HepG2 (cell line): ENCODE data around the gene PRKCZ. TPM values are rescaled to one million over a fixed set of nuclear protein-coding genes. Genes with fewer than 3 reads are reported as not detected.
A peak's percentile ranks its signal among the peaks of the same experiment; 100 is the strongest.

ENCODE experiments used
- CTCF ChIP-seq: sonication (generic); formaldehyde crosslinking; IDR thresholded peaks from 2 replicates; pipeline ENCODE4 v1.5.0; 2020; ENCODE audit warnings: mild to moderate bottlenecking, missing genetic modification reagents, moderate library complexity
- FLYWCH1 ChIP-seq: sonication (generic); formaldehyde crosslinking; IDR thresholded peaks from 2 replicates; pipeline ENCODE4 v1.8.1; 2023; ENCODE audit warnings: mild to moderate bottlenecking, missing genetic modification reagents
- GTF2F1 ChIP-seq: fragments of 150-350 bp; IDR thresholded peaks from 2 replicates; pipeline ENCODE4 v1.6.1; 2014; ENCODE audit warnings: low read length
- MED1 ChIP-seq: sonication (generic); formaldehyde crosslinking; IDR thresholded peaks from 2 replicates; pipeline ENCODE4 v1.4.0; 2020; ENCODE audit warnings: missing genetic modification reagents
- NR3C1 ChIP-seq: sonication (generic); formaldehyde crosslinking; IDR thresholded peaks from 2 replicates; pipeline ENCODE4 v1.4.0; 2020; ENCODE audit warnings: missing genetic modification reagents
- SATB2 ChIP-seq: sonication (generic); formaldehyde crosslinking; IDR thresholded peaks from 2 replicates; pipeline ENCODE4 v1.5.0; 2020; ENCODE audit warnings: missing genetic modification reagents
- SP4 ChIP-seq: sonication (generic); formaldehyde crosslinking; IDR thresholded peaks from 2 replicates; pipeline ENCODE4 v1.8.1; 2023; ENCODE audit warnings: mild to moderate bottlenecking, missing genetic modification reagents
- ZBTB1 ChIP-seq: sonication (generic); formaldehyde crosslinking; IDR thresholded peaks from 2 replicates; pipeline ENCODE4 v1.4.0; 2020; ENCODE audit warnings: missing genetic modification reagents, borderline replicate concordance
- ZBTB21 ChIP-seq: sonication (generic); formaldehyde crosslinking; IDR thresholded peaks from 2 replicates; pipeline ENCODE4 v1.4.0; 2020; ENCODE audit warnings: missing genetic modification reagents
- polyA plus RNA-seq, 8 experiments: library from polyadenylated mRNA; depleted of rRNA in 3 of 8; stranded (reverse) in 7 of 8; unstranded in 1 of 8; fragments of >200 nt; fragmentation: Illumina TruSeq in 4 of 8; extraction: Trizol in 4 of 8; gene quantifications; 2 replicates each; pipeline versions ENCODE4 v1.2.1 to v1.2.3, GENCODE V29; 2011 to 2016; ENCODE audit warnings: low read depth in 4 of 8, missing spikeins in 1 of 8, mixed read lengths in 1 of 8; ENCODE audit not compliant: insufficient read depth in 1 of 8
- total RNA-seq, 5 experiments: library from RNA; depleted of rRNA; stranded (reverse); fragments of >200 nt; fragmentation: Illumina TruSeq; extraction: Trizol; gene quantifications; 2 replicates each; pipeline ENCODE4 v1.2.3, GENCODE V29; 2016; ENCODE audit warnings: low read depth in 1 of 5
- TF ChIP-seq, protein P1 (sequence below), 2 experiments: fragments of 450-650 bp in 1 of 2; sonication (generic) in 1 of 2; formaldehyde crosslinking in 1 of 2; IDR thresholded peaks; 2 replicates each; pipeline versions ENCODE4 v1.6.1 to v1.8.0; 2016 to 2022; ENCODE audit warnings: antibody characterized with exemption in 1 of 2, mild to moderate bottlenecking in 1 of 2, missing genetic modification reagents in 1 of 2
- TF ChIP-seq, protein P2 (sequence below): sonication (generic); formaldehyde crosslinking; IDR thresholded peaks from 2 replicates; pipeline ENCODE4 v1.8.0; 2022; ENCODE audit warnings: mild to moderate bottlenecking, missing genetic modification reagents, borderline replicate concordance
- TF ChIP-seq, protein P3 (sequence below): sonication (generic); formaldehyde crosslinking; IDR thresholded peaks from 2 replicates; pipeline ENCODE4 v1.5.1; 2020; ENCODE audit warnings: mild to moderate bottlenecking, missing genetic modification reagents, moderate library complexity

Gene PRKCZ
- total and polyA plus RNA-seq, 2 of the 13 experiments (the other 11 are each of a cell fraction or from before 2014, with no cell fraction given) = 34.7 to 85.2 TPM

DNA sequence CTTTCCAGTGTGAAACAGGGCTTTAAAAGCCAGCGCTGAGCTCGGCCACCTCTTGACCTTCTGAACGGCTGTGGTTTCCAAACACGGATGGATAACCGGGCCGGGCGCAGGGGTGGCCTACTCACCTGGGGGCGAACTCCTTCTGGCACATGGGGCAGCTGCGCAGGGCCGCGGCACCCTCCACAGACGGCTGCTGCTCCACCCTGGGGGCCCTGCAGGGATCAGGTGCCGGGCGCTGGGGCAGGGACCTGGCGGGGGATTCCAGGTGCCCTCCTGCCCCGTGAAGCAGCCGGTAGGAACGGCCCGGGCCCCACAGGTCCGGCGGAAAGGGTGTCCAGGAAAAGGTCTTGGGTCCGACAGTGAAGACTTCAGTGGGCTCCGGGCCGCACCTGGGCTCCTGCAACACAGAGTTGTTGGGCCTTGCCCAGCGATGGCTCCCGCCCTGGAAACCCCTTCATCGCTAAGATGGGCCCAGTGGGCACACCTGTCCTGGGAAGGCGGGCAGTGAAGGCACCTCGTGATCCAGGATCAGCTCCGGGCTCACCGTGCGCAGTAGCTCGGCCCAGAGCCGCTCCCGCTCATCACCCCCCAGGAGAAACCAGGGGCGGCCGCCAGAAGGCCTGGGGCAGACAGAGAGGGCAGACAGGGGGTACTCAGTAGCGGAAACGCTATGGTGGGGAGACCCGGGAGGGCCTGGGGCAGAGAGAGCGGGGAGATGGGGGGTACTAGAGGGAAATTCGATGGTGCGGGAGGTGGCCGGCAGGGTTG, 143.5 kb downstream of the PRKCZ start (continued):
- TF ChIP-seq, protein P1, sequence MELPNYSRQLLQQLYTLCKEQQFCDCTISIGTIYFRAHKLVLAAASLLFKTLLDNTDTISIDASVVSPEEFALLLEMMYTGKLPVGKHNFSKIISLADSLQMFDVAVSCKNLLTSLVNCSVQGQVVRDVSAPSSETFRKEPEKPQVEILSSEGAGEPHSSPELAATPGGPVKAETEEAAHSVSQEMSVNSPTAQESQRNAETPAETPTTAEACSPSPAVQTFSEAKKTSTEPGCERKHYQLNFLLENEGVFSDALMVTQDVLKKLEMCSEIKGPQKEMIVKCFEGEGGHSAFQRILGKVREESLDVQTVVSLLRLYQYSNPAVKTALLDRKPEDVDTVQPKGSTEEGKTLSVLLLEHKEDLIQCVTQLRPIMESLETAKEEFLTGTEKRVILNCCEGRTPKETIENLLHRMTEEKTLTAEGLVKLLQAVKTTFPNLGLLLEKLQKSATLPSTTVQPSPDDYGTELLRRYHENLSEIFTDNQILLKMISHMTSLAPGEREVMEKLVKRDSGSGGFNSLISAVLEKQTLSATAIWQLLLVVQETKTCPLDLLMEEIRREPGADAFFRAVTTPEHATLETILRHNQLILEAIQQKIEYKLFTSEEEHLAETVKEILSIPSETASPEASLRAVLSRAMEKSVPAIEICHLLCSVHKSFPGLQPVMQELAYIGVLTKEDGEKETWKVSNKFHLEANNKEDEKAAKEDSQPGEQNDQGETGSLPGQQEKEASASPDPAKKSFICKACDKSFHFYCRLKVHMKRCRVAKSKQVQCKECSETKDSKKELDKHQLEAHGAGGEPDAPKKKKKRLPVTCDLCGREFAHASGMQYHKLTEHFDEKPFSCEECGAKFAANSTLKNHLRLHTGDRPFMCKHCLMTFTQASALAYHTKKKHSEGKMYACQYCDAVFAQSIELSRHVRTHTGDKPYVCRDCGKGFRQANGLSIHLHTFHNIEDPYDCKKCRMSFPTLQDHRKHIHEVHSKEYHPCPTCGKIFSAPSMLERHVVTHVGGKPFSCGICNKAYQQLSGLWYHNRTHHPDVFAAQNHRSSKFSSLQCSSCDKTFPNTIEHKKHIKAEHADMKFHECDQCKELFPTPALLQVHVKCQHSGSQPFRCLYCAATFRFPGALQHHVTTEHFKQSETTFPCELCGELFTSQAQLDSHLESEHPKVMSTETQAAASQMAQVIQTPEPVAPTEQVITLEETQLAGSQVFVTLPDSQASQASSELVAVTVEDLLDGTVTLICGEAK (IDR thresholded peaks at IDR 0.05) = no peak
- TF ChIP-seq, protein P1 (CRISPR knock-in tag; IDR thresholded peaks at IDR 0.05) = peak; percentile 55; the same call in 1 of the 2 replicates
- no peak for TF ChIP-seq SP4 (CRISPR knock-in tag)
- no peak for TF ChIP-seq CTCF
- TF ChIP-seq, protein P2, sequence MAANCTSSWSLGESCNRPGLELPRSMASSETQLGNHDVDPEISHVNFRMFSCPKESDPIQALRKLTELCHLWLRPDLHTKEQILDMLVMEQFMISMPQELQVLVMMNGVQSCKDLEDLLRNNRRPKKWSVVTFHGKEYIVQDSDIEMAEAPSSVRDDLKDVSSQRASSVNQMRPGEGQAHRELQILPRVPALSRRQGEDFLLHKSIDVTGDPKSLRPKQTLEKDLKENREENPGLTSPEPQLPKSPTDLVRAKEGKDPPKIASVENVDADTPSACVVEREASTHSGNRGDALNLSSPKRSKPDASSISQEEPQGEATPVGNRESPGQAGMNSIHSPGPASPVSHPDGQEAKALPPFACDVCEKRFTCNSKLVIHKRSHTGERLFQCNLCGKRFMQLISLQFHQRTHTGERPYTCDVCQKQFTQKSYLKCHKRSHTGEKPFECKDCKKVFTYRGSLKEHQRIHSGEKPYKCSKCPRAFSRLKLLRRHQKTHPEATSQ (CRISPR knock-in tag) = no peak
- TF ChIP-seq GTF2F1 = no peak
- no peak for TF ChIP-seq ZBTB1 (CRISPR knock-in tag)
- TF ChIP-seq ZBTB21 = no peak
- no peak for TF ChIP-seq MED1 (CRISPR knock-in tag)
- TF ChIP-seq FLYWCH1 (CRISPR knock-in tag) = no peak
- no peak for TF ChIP-seq NR3C1 (CRISPR knock-in tag)
- TF ChIP-seq SATB2 = no peak
- TF ChIP-seq, protein P3, sequence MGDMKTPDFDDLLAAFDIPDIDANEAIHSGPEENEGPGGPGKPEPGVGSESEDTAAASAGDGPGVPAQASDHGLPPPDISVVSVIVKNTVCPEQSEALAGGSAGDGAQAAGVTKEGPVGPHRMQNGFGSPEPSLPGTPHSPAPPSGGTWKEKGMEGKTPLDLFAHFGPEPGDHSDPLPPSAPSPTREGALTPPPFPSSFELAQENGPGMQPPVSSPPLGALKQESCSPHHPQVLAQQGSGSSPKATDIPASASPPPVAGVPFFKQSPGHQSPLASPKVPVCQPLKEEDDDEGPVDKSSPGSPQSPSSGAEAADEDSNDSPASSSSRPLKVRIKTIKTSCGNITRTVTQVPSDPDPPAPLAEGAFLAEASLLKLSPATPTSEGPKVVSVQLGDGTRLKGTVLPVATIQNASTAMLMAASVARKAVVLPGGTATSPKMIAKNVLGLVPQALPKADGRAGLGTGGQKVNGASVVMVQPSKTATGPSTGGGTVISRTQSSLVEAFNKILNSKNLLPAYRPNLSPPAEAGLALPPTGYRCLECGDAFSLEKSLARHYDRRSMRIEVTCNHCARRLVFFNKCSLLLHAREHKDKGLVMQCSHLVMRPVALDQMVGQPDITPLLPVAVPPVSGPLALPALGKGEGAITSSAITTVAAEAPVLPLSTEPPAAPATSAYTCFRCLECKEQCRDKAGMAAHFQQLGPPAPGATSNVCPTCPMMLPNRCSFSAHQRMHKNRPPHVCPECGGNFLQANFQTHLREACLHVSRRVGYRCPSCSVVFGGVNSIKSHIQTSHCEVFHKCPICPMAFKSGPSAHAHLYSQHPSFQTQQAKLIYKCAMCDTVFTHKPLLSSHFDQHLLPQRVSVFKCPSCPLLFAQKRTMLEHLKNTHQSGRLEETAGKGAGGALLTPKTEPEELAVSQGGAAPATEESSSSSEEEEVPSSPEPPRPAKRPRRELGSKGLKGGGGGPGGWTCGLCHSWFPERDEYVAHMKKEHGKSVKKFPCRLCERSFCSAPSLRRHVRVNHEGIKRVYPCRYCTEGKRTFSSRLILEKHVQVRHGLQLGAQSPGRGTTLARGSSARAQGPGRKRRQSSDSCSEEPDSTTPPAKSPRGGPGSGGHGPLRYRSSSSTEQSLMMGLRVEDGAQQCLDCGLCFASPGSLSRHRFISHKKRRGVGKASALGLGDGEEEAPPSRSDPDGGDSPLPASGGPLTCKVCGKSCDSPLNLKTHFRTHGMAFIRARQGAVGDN (CRISPR knock-in tag) = peak; percentile 84
